ENCODE measurements around the gene SMTN.
"Not testable (repeated sequence)": the region's sequence is repeated elsewhere in the genome, so short reads cannot be mapped to it uniquely, and the experiment has no call there.

SMTN gene

GRCh38 chr22:31091106-31091975 lies 10.2 kb downstream of the SMTN start:
- DNase-seq = no peak

GRCh38 chr22:31092161-31092560 lies 11.0 kb downstream of the SMTN start:
- no peak for DNase-seq

- DNase-seq = no peak
Observed at GRCh38 chr22:31093086-31093850, 12.2 kb downstream of the SMTN start.

- no peak for DNase-seq
Observed at GRCh38 chr22:31094021-31094551, 13.0 kb downstream of the SMTN start.

- DNase-seq = no peak
Observed at GRCh38 chr22:31094741-31095140, 13.6 kb downstream of the SMTN start.

GRCh38 chr22:31095637-31096249 lies 14.6 kb downstream of the SMTN start:
- DNase-seq = no peak

GRCh38 chr22:31096657-31097279 lies 15.7 kb downstream of the SMTN start:
- no peak for DNase-seq

GRCh38 chr22:31097539-31097938 lies 16.4 kb downstream of the SMTN start:
- not testable (repeated sequence) for DNase-seq

GRCh38 chr22:31097941-31098631 lies 17.0 kb downstream of the SMTN start:
- no peak for DNase-seq

GRCh38 chr22:31098632-31099110 lies 17.6 kb downstream of the SMTN start:
- no peak for DNase-seq

GRCh38 chr22:31099386-31099785 lies 18.3 kb downstream of the SMTN start:
- no peak for DNase-seq

- no peak for DNase-seq
Observed at GRCh38 chr22:31099841-31100761, 19.0 kb downstream of the SMTN start.

- no peak for DNase-seq
Observed at GRCh38 chr22:31100762-31101525, 19.8 kb downstream of the SMTN start.

- DNase-seq = no peak
Observed at GRCh38 chr22:31102441-31103081, 21.4 kb downstream of the SMTN start.

GRCh38 chr22:31103111-31103510 lies 22.0 kb downstream of the SMTN start:
- no peak for DNase-seq

GRCh38 chr22:31103899-31104694 lies 23.0 kb downstream of the SMTN start:
- no peak for DNase-seq

- DNase-seq = no peak
Observed at GRCh38 chr22:31104869-31105268, 23.8 kb downstream of the SMTN start.

- no peak for DNase-seq
Observed at GRCh38 chr22:31105282-31105929, 24.3 kb downstream of the SMTN start.

Measured in NCI-H2107 (cell line).